OCI-LY3 (cell line): Measurements from ENCODE around the gene CHMP3.

ENCODE experiments used
- H2AFZ ChIP-seq: fragments of 200-600, 300-600 bp; shearing (Covaris generic); 2 replicates; pipeline ENCODE4 v1.6.0; 2014; ENCODE audit warnings: antibody characterized with exemption, low read depth, low read length
- H3K27ac ChIP-seq: fragments of 200-600, 300-600 bp; sonication (generic); 2 replicates; pipeline ENCODE4 v1.5.1; 2014; ENCODE audit warnings: mild to moderate bottlenecking, low read length, moderate library complexity, mixed read lengths
- H3K27me3 ChIP-seq: fragments of 200-600, 300-600 bp; sonication (generic); 2 replicates; pipeline ENCODE4 v1.6.1; 2014; ENCODE audit warnings: low read depth, low read length, mixed read lengths
- H3K36me3 ChIP-seq: fragments of 200-600, 300-600 bp; sonication (generic); replicated peaks from 2 replicates; pipeline ENCODE3; 2014; ENCODE audit warnings: low read depth, low read length, mixed read lengths
- H3K4me1 ChIP-seq: fragments of 300-600, 200-600 bp; sonication (generic); 2 replicates; pipeline ENCODE4 v1.6.1; 2014; ENCODE audit warnings: low read length, mixed read lengths
- H3K4me2 ChIP-seq: fragments of 200-600, 300-600 bp; sonication (generic); 2 replicates; pipeline ENCODE4 v1.6.1; 2014; ENCODE audit warnings: low read length, mixed read lengths
- H3K4me3 ChIP-seq: fragments of 300-600, 200-600 bp; sonication (generic); 2 replicates; pipeline ENCODE4 v1.5.1; 2014; ENCODE audit warnings: antibody characterized with exemption, mild to moderate bottlenecking, low read length, moderate library complexity
- H3K79me2 ChIP-seq: fragments of 300-600, 200-600 bp; shearing (Covaris generic); 2 replicates; pipeline ENCODE4 v1.6.1; 2014; ENCODE audit warnings: mild to moderate bottlenecking, low read length, mixed read lengths
- H3K9ac ChIP-seq: fragments of 300-600, 200-600 bp; shearing (Covaris generic); 2 replicates; pipeline ENCODE4 v1.6.0; 2014; ENCODE audit warnings: mild to moderate bottlenecking, low read length, moderate library complexity
- H3K9me3 ChIP-seq: fragments of 200-600, 300-600 bp; shearing (Covaris generic); 2 replicates; pipeline ENCODE4 v1.6.1; 2014; ENCODE audit warnings: low read length, mixed read lengths; ENCODE audit not compliant: insufficient read depth
- H4K20me1 ChIP-seq: fragments of 200-600, 300-600 bp; sonication (generic); 2 replicates; pipeline ENCODE4 v1.6.1; 2016; ENCODE audit warnings: low read length, mixed read lengths; ENCODE audit not compliant: insufficient read depth
- EZH2phosphoT487 ChIP-seq: fragments of 200-600 bp; shearing (Covaris generic); IDR thresholded peaks from 2 replicates; pipeline ENCODE4 v1.6.1; 2018; ENCODE audit warnings: antibody characterized with exemption, mixed run types, low read depth
- TF ChIP-seq, protein P1 (sequence below): fragments of 200-600, 300-600 bp; sonication (generic); IDR thresholded peaks from 2 replicates; pipeline ENCODE4 v1.5.1; 2014; ENCODE audit warnings: antibody characterized with exemption, low read length, low read depth

Gene CHMP3

DNA sequence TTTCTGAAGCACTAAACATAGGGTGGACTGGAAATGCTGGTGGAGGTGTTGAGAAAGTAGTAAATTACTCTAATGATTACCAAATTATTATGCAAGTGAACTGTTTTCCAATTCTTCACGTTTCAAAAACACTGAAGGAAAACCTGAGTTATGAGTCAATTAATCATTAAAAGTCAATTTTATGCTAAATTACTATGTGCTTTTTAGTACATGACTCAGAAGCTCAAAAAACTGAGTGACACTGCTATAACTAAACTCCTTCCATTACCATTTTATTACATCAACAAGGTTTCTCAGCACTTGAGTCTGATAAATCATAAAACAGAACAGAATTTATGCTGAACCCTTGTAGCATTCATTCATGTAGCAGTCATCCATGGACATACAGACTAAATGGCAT lies 20.4 kb downstream of the CHMP3 start:
- Histone ChIP-seq H3K9ac (no peak overlapping the region), H4K20me1 (no peaks in the 10 kb centered on the region), H3K79me2 (no peaks in the 10 kb centered on the region), H3K9me3 (peaks cover 11% of the 10 kb centered on the region), H3K27me3 (no peaks in the 10 kb centered on the region), H3K36me3 (peaks cover 42% of the 10 kb centered on the region), H3K4me2 (no peak overlapping the region), H3K4me3 (no peak overlapping the region), H2AFZ (no peak overlapping the region), H3K27ac (no peak overlapping the region), H3K4me1 (no peaks in the 10 kb centered on the region)
- TF ChIP-seq, protein P1, sequence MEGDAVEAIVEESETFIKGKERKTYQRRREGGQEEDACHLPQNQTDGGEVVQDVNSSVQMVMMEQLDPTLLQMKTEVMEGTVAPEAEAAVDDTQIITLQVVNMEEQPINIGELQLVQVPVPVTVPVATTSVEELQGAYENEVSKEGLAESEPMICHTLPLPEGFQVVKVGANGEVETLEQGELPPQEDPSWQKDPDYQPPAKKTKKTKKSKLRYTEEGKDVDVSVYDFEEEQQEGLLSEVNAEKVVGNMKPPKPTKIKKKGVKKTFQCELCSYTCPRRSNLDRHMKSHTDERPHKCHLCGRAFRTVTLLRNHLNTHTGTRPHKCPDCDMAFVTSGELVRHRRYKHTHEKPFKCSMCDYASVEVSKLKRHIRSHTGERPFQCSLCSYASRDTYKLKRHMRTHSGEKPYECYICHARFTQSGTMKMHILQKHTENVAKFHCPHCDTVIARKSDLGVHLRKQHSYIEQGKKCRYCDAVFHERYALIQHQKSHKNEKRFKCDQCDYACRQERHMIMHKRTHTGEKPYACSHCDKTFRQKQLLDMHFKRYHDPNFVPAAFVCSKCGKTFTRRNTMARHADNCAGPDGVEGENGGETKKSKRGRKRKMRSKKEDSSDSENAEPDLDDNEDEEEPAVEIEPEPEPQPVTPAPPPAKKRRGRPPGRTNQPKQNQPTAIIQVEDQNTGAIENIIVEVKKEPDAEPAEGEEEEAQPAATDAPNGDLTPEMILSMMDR: no peak
- TF ChIP-seq EZH2phosphoT487: no peak

DNA sequence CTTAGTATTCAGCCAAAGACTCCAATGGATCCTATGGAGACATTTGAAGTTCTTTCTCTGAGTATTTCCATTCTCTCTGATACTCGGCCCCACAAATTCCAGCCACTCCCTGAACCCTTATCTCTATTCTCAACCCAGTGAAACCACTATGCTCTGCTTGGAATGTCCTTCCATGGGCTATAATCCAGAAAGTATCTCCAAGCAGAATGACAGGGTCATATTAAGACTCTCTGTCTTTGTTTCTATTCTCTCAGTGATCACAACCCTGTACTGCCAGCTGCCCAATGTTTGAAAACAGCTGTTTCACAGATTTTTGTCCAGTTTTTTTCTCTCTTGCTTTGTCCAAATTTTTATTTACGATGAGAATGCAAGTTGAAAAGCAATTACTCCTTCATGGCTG lies 21.9 kb downstream of the CHMP3 start:
- Histone ChIP-seq H2AFZ (no peak overlapping the region), H3K27ac (no peak overlapping the region), H3K9me3 (no peaks in the 10 kb centered on the region), H3K27me3 (no peaks in the 10 kb centered on the region), H3K4me3 (no peak overlapping the region), H3K4me1 (no peaks in the 10 kb centered on the region), H3K4me2 (no peak overlapping the region), H3K9ac (no peak overlapping the region), H4K20me1 (no peaks in the 10 kb centered on the region), H3K36me3 (peaks cover 33% of the 10 kb centered on the region), H3K79me2 (no peaks in the 10 kb centered on the region)
- TF ChIP-seq, protein P1: no peak
- no peak for TF ChIP-seq EZH2phosphoT487

DNA sequence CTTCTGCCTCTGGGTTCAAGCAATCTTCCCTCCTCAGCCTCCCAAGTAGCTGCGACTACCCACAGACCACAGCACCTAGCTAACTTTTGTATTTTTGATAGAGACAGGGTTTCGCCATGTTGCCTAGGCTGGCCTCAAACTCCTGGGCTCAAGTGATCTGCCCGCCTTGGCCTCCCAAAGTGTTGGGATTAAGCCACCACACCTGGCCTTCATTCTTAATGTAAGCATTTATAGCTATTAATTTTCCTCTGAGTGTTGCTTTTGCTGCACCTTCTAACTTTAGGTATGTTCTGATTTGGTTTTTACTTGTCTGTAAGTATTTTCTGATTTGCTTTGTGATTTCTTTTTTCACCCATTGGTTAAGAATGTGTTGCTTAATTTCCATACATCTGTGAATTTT lies 29.7 kb downstream of the CHMP3 start:
- peaks cover 14% of the 10 kb centered on the region for H3K36me3 ChIP-seq
- TF ChIP-seq EZH2phosphoT487: no peak
- TF ChIP-seq, protein P1: no peak
- no peaks in the 10 kb centered on the region; the same call in 1 of the 2 replicates for H4K20me1 ChIP-seq
- H3K9ac ChIP-seq: no peak overlapping the region
- no peaks in the 10 kb centered on the region for H3K4me1 ChIP-seq
- no peaks in the 10 kb centered on the region for H3K27me3 ChIP-seq
- H3K27ac ChIP-seq: no peak overlapping the region
- no peak overlapping the region for H2AFZ ChIP-seq
- H3K4me3 ChIP-seq: no peak overlapping the region
- no peak overlapping the region for H3K4me2 ChIP-seq
- no peaks in the 10 kb centered on the region for H3K79me2 ChIP-seq
- H3K9me3 ChIP-seq: no peaks in the 10 kb centered on the region

DNA sequence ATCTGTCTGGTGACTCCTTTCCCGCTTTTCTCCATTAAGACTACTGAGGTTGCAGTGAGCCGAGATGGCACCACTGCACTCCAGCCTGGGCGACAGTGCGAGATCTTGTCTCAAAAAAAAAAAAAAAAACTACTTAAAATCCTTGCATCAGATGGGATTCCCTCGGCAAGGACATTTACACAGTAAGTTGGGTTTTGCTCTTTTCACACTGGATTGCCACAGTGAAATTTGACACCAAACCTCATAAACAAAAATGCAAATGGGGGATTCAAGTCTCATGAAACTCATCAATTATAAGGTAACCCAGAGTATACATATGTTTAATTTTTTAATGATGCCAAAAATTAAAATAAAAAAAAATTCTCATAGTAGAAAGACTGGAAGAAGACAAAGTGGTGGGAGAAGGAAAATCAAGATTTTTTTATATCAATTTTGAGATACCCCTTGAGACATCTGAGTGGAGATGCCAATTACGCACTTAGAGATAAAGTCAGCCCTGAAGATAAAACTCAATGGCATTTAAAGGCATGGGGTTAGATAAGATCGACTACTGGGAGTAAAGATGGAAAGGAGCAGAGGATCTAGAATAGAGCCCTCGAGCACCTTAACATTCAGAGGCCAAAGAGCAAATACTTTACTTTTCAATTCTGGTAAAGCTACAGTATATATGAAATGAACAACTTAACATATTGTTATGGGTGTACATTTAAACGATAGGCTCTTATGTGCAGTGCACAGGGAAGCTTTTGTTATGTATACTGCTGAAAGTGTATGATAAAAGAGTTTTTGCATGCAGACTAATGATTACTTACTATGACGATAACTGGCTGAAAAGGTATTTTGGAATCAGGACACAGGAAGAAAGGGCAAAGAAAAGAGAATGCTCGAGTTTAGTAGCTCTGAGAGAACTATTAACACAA lies 37.6 kb downstream of the CHMP3 start:
- Histone ChIP-seq H2AFZ (no peak overlapping the region), H3K4me1 (no peaks in the 10 kb centered on the region), H3K27me3 (no peaks in the 10 kb centered on the region), H3K9me3 (no peaks in the 10 kb centered on the region), H3K27ac (no peak overlapping the region), H3K79me2 (no peaks in the 10 kb centered on the region), H3K4me2 (no peak overlapping the region), H4K20me1 (no peaks in the 10 kb centered on the region; the same call in 1 of the 2 replicates), H3K9ac (no peak overlapping the region), H3K4me3 (no peak overlapping the region), H3K36me3 (peaks cover 25% of the 10 kb centered on the region)
- no peak for TF ChIP-seq EZH2phosphoT487
- TF ChIP-seq, protein P1: no peak
